HG02678 (cell line): ENCODE measurements around the gene TMEM72.

Experiments used
- ATAC-seq: cut with Tn5 transposase; IDR thresholded peaks from one replicate; pipeline ENCODE4 v1.9.1; 2021; ENCODE audit warnings: mild to moderate bottlenecking, moderate library complexity; ENCODE audit not compliant: unreplicated experiment

Gene TMEM72

DNA sequence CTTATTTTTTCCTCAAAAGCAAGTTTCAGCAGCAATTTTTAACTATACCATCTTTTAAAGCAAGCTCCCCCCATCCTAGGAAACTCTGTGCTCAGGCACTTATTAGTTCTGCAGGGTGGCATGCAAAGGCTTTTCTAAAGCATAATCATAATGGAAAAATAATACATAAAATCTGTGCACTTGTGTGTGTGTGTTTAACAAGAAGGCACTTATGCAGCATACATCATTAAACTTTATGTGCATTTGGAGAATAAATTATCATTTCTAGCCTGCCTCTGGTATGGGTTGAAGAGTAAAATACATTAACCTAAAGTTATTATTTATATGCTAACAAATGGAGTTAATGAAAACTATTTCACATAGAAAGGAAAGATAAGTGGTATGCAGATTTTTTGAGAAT lies 42.9 kb downstream of the TMEM72 start:
- ATAC-seq: no peak

DNA sequence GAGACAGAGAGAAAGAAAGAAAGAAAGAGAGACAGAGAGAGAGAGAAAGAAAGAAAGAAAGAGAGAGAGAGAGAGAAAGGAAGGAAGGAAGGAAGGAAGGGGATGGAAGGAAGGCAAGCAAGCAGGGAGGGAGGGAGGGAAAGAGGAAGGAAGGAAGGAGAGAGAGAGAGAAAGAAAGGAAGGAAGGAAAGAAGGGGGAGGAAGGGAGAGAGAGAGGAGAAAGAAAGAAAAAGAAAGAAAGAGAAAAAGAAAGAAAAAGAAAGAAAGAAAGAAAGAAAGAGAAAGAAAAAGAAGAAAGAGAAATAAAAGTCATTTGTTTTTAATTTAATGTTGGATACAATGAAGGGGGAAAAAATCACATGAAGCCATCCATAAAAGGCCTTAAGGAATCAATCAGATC lies 43.8 kb downstream of the TMEM72 start:
- no peak for ATAC-seq

DNA sequence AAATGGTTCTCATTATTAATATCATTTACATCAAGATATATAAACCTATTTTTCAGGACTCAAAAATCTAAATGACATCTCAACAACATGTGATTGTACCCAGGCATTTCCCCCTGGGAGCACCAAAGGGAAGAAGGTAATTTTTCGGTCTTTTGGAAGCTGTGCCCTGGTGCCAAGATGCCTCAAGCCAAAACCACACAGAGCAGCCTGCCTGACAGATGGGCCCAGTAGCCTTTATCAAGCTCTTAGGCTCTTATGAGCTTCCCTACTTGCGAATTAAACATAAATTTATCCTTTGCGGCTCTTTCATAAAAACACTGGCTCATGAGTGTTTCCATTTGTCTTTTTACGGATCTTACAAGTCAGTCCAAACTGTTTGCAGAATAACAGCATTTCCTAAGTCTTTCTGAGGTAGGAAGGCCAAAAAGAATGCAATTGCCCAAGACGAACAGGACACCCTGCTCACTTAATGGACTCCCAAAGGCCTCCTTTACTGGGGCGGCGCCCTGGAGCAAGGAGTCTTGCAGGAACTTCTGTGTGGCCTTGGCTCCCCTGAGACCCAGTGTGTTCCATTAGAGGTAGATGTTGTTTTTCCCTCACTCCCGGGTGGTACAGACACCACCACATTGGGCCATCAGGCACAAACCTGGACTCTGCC lies 44.4 kb downstream of the TMEM72 start:
- no peak for ATAC-seq

DNA sequence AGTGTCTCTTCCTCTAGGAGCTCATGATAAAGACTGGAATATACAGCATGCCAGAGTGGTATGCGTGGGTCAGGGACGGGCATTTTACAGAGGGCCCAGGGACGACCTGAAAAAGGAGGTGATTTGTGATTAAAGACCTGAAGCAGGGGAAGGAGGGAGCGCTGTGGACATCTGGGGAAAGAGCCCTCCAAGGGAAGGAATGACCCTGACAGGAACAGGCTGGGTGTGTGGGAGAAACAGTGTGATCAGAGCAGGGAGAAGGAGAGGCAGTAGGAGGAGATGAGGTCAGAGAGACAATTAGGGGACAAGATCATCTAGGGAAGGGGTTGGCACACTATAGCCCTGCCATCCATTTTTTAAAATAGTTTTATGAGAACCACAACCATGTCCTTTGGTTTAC lies 45.1 kb downstream of the TMEM72 start:
- no peak for ATAC-seq

- no peak for ATAC-seq
These were observed 45.9 kb downstream of the TMEM72 start for GRCh38 chr10:44956717-44957706.

DNA sequence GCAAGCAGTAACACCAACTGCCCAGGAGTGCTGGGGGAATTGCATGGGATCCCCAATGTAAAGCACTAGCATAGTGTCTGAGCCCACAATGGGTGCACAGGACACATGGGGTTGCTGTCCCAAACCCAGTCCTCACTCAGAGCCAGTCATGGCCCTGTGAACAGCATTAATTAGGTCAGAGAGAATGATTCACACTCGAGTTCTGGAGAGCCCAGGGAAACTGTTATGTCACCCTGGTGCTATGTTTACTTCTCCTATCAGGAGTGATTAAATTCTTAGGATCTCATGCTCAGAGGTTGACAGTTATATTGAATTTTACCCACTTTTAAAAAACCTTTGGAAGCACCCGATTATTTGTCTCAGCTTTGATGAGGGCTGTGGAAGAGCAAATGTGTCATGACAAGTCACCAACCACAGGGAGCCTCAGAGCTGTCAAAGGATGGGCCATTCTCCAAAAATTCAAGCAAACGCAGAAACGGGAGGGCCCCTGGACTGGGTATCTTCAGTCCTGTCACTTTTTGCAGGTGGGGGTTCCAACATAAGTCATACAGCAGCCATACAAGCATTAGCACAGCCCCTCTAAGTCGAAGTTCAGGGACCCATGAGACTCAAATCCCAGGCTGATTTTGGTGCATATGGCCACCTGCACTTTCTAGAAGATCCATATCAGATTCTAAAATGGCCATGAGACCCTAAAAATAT lies 47.2 kb downstream of the TMEM72 start:
- ATAC-seq: no peak

- no peak for ATAC-seq
These were observed 47.7 kb downstream of the TMEM72 start for GRCh38 chr10:44958898-44959246.

GRCh38 chr10:44959247-44960087 lies 48.3 kb downstream of the TMEM72 start, which contains the start of gene RASSF4:
RASSF4 (plus strand) TSS chr10:44959802; CDS start chr10:44970203, 10,401 bp downstream.
- ATAC-seq: peak; percentile 94

DNA sequence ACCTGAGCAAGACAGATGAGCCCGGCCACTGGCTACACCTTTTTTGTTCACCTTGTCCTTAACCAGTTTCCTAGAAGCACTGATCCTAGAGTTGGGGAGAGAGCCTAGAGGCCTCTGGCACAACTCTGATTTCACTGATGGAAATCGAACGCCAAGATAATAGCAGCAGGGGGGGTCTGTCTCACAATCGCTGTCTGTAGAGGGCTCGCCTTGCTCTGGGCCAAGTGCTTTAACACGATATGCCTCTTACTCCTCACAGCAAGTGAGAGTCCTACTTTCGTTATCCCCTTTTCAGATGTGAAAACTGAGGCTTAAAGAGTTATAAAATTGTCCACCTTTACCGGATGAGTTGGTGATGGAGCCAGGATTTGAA lies 48.9 kb downstream of the TMEM72 start:
- ATAC-seq: no peak

GRCh38 chr10:44960482-44961229 lies 49.5 kb downstream of the TMEM72 start:
- ATAC-seq: no peak

DNA sequence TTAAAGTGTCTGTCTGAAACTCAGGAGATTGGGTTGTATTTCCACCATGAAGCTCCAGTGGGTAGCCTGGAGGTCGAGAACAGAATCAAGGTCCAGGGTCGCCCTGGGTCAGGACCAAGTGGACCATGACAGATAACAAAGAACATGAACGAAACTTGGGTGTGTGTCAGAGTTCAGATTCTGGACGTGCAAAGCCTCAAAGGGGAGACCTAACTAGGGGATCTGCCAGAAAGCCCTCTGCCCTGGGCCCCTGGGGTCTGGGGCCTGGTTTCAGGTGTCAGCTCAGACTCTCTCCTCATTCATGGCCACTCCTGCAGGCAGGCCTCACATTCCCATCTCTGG lies 50.1 kb downstream of the TMEM72 start:
- ATAC-seq: no peak

- ATAC-seq: no peak
These were observed 51.0 kb downstream of the TMEM72 start for GRCh38 chr10:44961931-44962750.

- ATAC-seq: no peak
These were observed 52.0 kb downstream of the TMEM72 start for GRCh38 chr10:44962870-44963738.

DNA sequence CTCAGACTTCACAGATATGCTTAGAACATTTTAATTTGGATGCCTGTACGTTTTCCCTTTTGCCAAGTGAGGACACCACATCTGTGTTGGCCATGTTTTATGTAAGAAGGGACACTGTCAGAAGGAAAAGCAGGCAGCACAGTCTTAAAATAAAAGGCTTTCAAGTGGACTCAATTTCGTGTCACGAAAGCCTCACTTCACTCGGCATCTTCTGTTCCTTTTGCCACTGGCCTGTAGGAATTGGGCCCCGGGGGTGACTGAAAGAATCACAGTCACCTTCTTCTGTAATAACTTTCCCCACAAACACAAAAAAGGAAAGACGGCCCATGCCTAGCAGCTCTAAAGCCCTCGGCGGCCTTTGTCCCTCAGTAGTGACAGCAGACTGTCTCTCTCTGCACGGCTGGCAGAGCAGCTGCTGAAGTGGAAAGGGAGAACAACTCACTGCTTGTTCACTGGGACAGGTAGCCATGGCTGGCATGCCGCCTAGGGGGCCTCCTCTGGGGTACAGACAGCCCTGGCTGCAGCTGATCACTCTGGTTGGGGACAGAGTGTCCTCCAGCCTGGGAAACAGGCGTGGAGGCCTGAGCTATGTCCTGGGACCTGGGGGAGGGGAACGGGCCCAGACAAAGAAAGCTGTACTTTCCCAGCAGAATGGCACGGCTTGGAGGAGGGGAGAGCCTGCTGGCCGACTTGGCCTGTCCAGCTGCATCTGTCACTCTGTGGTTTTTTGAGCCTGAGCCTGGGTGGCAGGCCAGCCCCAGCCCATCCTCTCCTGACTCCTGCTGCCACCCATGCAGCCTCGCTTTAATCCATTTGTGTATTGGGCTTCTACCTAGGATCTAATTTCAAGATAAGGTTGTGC lies 52.9 kb downstream of the TMEM72 start:
- no peak for ATAC-seq

DNA sequence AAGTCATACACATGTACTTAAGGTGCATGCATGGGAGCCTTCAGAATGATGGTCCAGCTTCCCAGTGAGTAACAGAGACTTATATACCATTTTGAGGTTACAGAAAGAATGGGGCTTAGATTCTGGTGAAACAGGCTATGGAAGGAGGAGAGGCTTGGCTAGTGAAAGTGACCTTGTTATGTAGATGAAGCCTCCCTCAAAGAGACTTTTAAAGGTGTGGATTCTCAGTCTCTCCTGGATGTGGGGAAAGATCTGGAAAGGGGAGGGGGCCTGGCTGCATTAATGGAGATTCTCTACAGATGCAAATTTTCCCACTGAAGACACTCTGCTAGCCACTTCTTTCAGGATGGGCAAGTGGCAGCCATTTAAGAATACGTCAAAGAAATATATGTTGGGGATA lies 54.0 kb downstream of the TMEM72 start:
- no peak for ATAC-seq

- ATAC-seq: peak; percentile 44
These were observed 54.5 kb downstream of the TMEM72 start for GRCh38 chr10:44965651-44966097.

DNA sequence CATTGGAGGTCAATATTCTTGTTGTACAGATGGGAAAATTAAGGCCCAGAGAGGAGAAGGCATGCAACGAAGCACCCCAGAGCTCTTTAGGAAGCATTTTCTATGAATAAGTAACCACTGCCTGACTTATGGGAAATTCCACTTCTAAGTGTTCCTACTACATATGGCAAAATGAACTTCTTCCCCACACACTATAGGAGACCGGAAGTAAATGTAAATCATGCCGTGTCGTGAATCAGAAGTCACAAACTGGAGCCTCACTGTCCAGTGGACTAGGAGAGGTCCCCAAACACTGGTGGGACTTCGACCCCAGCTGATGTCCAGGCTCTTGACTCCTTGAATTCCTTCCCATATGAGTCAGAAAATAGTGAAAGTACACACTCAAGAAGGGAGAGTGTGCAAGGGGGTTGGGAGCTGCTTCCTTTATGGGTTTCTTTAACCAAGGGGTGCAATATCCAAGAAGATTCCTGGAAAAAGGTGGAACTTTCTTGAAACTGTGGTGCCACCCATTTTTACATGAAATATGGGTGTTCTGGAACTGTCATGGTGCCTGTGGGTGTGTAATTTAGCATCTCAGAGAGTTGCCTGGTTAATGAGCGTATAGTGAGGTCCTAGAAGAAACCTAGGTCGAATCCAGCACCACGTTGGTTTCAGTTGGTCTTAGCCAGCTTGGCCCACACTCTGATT lies 55.1 kb downstream of the TMEM72 start:
- peak; percentile 36 for ATAC-seq
